ENCODE measurements around the gene PEAK1.
A peak's percentile ranks its signal among the peaks of the same experiment; 100 is the strongest.

PEAK1 gene

GRCh38 chr15:77064063-77064462 lies 355.8 kb downstream of the PEAK1 start:
- Histone ChIP-seq H3K4me3 (ENCODE audit: low read depth, low read length) (no peak overlapping the region), H3K9me3 (ENCODE audit: control insufficient read depth, insufficient read depth, low read depth, low read length) (no peaks in the 10 kb centered on the region), H3K27ac (ENCODE audit: extremely low read depth, low read depth, low read length) (no peak overlapping the region), H3K36me3 (ENCODE audit: control insufficient read depth in 2 of 2, insufficient read depth in 1 of 2, low read length in 2 of 2) (peaks cover 4 to 5% of the 10 kb centered on the region in 2 experiments; a peak in 2 of 3 replicates), H3K4me1 (ENCODE audit: control insufficient read depth, insufficient read depth, low read length) (peaks cover 79% of the 10 kb centered on the region)
- TF ChIP-seq ZNF394 (tag by site-specific recombination; IDR thresholded peaks at IDR 0.05; ENCODE audit: borderline replicate concordance), result no peak
- ChIA-PET POLR2A (interaction anchor here (0.5 kb wide), 1 partner anchor 754 kb away, joined by 4 read pairs; no protein-coding TSS in a partner anchor), CTCF (interaction anchor here (2.0 kb wide), 1 partner anchor 29 kb away, joined by 8 read pairs; no protein-coding TSS in a partner anchor)

DNA sequence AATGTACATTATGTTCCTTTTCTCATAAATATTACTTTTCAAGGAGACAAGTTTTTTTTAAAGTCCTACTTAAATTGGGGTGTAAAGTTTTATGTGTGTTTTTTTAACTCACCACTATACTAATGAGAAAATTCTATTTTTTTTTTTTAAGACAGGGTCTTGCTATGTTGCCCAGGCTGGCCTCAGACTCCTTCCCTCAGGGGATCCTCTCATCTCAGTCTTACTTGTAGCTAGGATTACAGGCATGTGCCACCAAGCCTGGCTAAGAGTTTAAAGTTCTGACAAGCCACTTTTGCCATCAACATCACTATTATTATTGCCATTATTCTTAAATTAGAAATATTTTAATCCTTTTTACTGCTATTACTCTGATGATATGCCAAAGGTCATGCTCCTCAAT lies 356.7 kb downstream of the PEAK1 start:
- ChIA-PET POLR2A (no interaction called here), CTCF (interaction anchor here (2.0 kb wide), 1 partner anchor 28 kb away, joined by 8 read pairs; no protein-coding TSS in a partner anchor)
- Histone ChIP-seq H3K27ac (ENCODE audit: extremely low read depth, low read depth, low read length) (no peak overlapping the region), H3K4me1 (ENCODE audit: control insufficient read depth, insufficient read depth, low read length) (peaks cover 71% of the 10 kb centered on the region), H3K4me3 (ENCODE audit: low read depth, low read length) (no peak overlapping the region), H3K9me3 (ENCODE audit: control insufficient read depth, insufficient read depth, low read depth, low read length) (no peaks in the 10 kb centered on the region), H3K36me3 (ENCODE audit: control insufficient read depth in 2 of 2, insufficient read depth in 1 of 2, low read length in 2 of 2) (peaks cover 0 to 5% of the 10 kb centered on the region in 2 experiments; a peak in 1 of 3 replicates)
- TF ChIP-seq, protein P1, sequence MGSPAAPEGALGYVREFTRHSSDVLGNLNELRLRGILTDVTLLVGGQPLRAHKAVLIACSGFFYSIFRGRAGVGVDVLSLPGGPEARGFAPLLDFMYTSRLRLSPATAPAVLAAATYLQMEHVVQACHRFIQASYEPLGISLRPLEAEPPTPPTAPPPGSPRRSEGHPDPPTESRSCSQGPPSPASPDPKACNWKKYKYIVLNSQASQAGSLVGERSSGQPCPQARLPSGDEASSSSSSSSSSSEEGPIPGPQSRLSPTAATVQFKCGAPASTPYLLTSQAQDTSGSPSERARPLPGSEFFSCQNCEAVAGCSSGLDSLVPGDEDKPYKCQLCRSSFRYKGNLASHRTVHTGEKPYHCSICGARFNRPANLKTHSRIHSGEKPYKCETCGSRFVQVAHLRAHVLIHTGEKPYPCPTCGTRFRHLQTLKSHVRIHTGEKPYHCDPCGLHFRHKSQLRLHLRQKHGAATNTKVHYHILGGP (tag by site-specific recombination; IDR thresholded peaks at IDR 0.05), result no peak
- TF ChIP-seq PRDM6 (tag by site-specific recombination; IDR thresholded peaks at IDR 0.05) (peak; percentile 33; the same call in 1 of the 2 replicates), ZNF18 (tag by site-specific recombination; IDR thresholded peaks at IDR 0.05) (no peak), ZNF121 (tag by site-specific recombination; IDR thresholded peaks at IDR 0.05) (peak; percentile 96), ZSCAN5A (tag by site-specific recombination; IDR thresholded peaks at IDR 0.05) (no peak), ZNF362 (tag by site-specific recombination; IDR thresholded peaks at IDR 0.05) (0 out of 2 replicates have a peak, but pooled peaks have one; percentile 31)

DNA sequence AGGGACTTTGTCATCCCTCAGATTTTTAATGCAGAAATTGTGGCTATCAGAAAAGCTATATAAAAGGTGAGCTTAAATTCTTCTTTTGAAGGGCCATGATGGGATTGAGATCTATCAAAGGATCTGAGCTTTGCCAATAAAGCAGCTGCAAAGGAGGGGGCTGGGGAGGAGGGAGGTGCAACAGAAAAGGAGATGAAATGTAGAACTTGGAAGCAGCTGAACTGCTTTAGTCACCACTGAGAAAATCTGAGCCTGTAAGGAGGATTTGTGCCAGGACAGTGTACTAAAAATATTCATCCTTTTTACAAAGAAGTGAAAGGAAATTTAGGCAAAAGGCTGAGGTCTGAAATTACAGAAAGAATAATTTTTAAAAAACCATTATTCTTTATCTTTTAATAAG lies 359.4 kb downstream of the PEAK1 start:
- TF ChIP-seq RBAK (tag by site-specific recombination; IDR thresholded peaks at IDR 0.05), result no peak
- no peak for TF ChIP-seq ZNF433 (tag by site-specific recombination; IDR thresholded peaks at IDR 0.05; ENCODE audit: low read depth)
- no peak for TF ChIP-seq ZBTB7A (tag by site-specific recombination; IDR thresholded peaks at IDR 0.05; ENCODE audit: low read depth)
- TF ChIP-seq ZNF580 (tag by site-specific recombination; IDR thresholded peaks at IDR 0.05), result no peak
- no peak for TF ChIP-seq GLIS1 (tag by site-specific recombination; IDR thresholded peaks at IDR 0.05)
- TF ChIP-seq ZNF664 (tag by site-specific recombination; IDR thresholded peaks at IDR 0.05), result no peak
- peak; percentile 48; the same call in 1 of the 2 replicates for TF ChIP-seq ZNF341 (tag by site-specific recombination; IDR thresholded peaks at IDR 0.05; ENCODE audit: low read depth)
- no peak for TF ChIP-seq ZNF670 (tag by site-specific recombination; IDR thresholded peaks at IDR 0.05; ENCODE audit: low read depth)
- Histone ChIP-seq H3K4me1 (ENCODE audit: control insufficient read depth, insufficient read depth, low read length) (peaks cover 59% of the 10 kb centered on the region), H3K36me3 (ENCODE audit: control insufficient read depth in 2 of 2, insufficient read depth in 1 of 2, low read length in 2 of 2) (peaks cover 0 to 3% of the 10 kb centered on the region in 2 experiments; a peak in 2 of 3 replicates), H3K4me3 (ENCODE audit: low read depth, low read length) (no peak overlapping the region), H3K9me3 (ENCODE audit: control insufficient read depth, insufficient read depth, low read depth, low read length) (no peaks in the 10 kb centered on the region), H3K27ac (ENCODE audit: extremely low read depth, low read depth, low read length) (no peak overlapping the region)
- POLR2A ChIA-PET, result interaction anchor here (3.3 kb wide), 1 partner anchor 11 kb away, joined by 13 read pairs; the partner anchor contains the start of gene TSPAN3
- CTCF ChIA-PET, result interaction anchor here (0.6 to 1.5 kb wide), 7 partner anchors 10 to 483 kb away, joined by 3 to 6 read pairs (median 6); no protein-coding TSS in a partner anchor

All from HEK293 (cell line).